ENCODE data around the gene MUC5B.

- TF ChIP-seq CTCF (IDR thresholded peaks at IDR 0.05; ENCODE audit: low read length) (no peak), EZH2 (IDR thresholded peaks at IDR 0.05; ENCODE audit: borderline replicate concordance, low read length) (no peak)
These were observed 22.9 kb upstream of the MUC5B start for GRCh38 chr11:1199751-1200610.

Measured in OCI-LY1 (cell line).